CD8-positive, alpha-beta memory T cell (primary cell): ENCODE measurements around the gene HOXD3. TPM values are rescaled to one million over a fixed set of nuclear protein-coding genes. Genes with fewer than 3 reads are reported as not detected.
A peak's percentile ranks its signal among the peaks of the same experiment; 100 is the strongest.

Experiments used
- CTCF ChIA-PET: fragments of 350-600 bp; sonication (Branson Sonifier 250); formaldehyde crosslinking; loops from one replicate; lab custom pipeline; 2021; ENCODE audit warnings: antibody characterized with exemption; lab: Charles Lee
- POLR2A ChIA-PET: fragments of 350-600 bp; sonication (Branson Sonifier 250); formaldehyde crosslinking; loops from one replicate; lab custom pipeline; 2021; ENCODE audit warnings: antibody characterized with exemption; lab: Charles Lee
- DNase-seq, 5 donors: peaks; one replicate each; pipeline versions ENCODE4 v3.0.0 to v3.0.0-alpha.2; 2020 to 2022; ENCODE audit warnings: mixed read lengths in 1 of 5
- H3K27ac ChIP-seq: one replicate; pipeline ENCODE4 v1.7.0; 2013; ENCODE audit warnings: low read depth, mild to moderate bottlenecking, low read length, moderate library complexity
- H3K27me3 ChIP-seq: 2 replicates; pipeline ENCODE4 v1.7.0; 2013; ENCODE audit warnings: low read length, mild to moderate bottlenecking; ENCODE audit not compliant: insufficient read depth, poor library complexity, severe bottlenecking
- H3K36me3 ChIP-seq: 2 replicates; pipeline ENCODE4 v1.7.0; 2013; ENCODE audit warnings: mild to moderate bottlenecking, low read length, moderate library complexity; ENCODE audit not compliant: insufficient read depth
- H3K4me1 ChIP-seq: 2 replicates; pipeline ENCODE4 v1.7.0; 2013; ENCODE audit warnings: mild to moderate bottlenecking, low read length, moderate library complexity; ENCODE audit not compliant: insufficient read depth
- H3K4me3 ChIP-seq: 2 replicates; pipeline ENCODE4 v1.7.0; 2013; ENCODE audit warnings: mild to moderate bottlenecking, low read length
- H3K9me3 ChIP-seq: 2 replicates; pipeline ENCODE4 v1.7.0; 2013; ENCODE audit warnings: mild to moderate bottlenecking, low read length
- H3K27ac Mint-ChIP-seq, 8 donors: one replicate each; pipeline ENCODE4 v1.8.0; 2020 to 2021; ENCODE audit warnings: mixed read lengths in 8 of 8, mild to moderate bottlenecking in 6 of 8, inconsistent platforms in 3 of 8, moderate library complexity in 3 of 8
- H3K27me3 Mint-ChIP-seq, 2 donors: one replicate each; pipeline ENCODE4 v1.8.0; 2020 to 2021; ENCODE audit warnings: mixed read lengths in 2 of 2, mild to moderate bottlenecking in 1 of 2, moderate library complexity in 1 of 2
- H3K36me3 Mint-ChIP-seq, 3 donors: one replicate each; pipeline ENCODE4 v1.8.0; 2020 to 2021; ENCODE audit warnings: mixed read lengths in 3 of 3, inconsistent platforms in 1 of 3, mild to moderate bottlenecking in 1 of 3
- H3K4me1 Mint-ChIP-seq, 3 donors: one replicate each; pipeline ENCODE4 v1.8.0; 2020 to 2021; ENCODE audit warnings: mixed read lengths in 3 of 3, inconsistent platforms in 1 of 3, mild to moderate bottlenecking in 1 of 3
- H3K4me3 Mint-ChIP-seq, 7 donors: one replicate each; pipeline ENCODE4 v1.8.0; 2020 to 2021; ENCODE audit warnings: mixed read lengths in 7 of 7, mild to moderate bottlenecking in 6 of 7, moderate library complexity in 4 of 7, inconsistent platforms in 2 of 7
- H3K9me3 Mint-ChIP-seq, 5 donors: one replicate each; pipeline ENCODE4 v1.8.0; 2020 to 2022; ENCODE audit warnings: mixed read lengths in 5 of 5, mild to moderate bottlenecking in 3 of 5, moderate library complexity in 2 of 5, inconsistent platforms in 1 of 5
- polyA plus RNA-seq: library from polyadenylated mRNA; unstranded; fragments of 300-500 nt; fragmentation: Illumina TruSeq; gene quantifications from one replicate; pipeline ENCODE4 v1.2.3, GENCODE V29; 2021
- total RNA-seq, 2 experiments: library from RNA; stranded (reverse); gene quantifications; one replicate each; pipeline ENCODE4 v1.2.3, GENCODE V29; 2021

HOXD3 gene
- total and polyA plus RNA-seq, 3 experiments from 2014 or later: not detected

- no peak for DNase-seq
- Mint-ChIP-seq H3K27ac (no peak overlapping the region), H3K9me3 (peaks cover 0 to 10% (median 8%) of the 10 kb centered on the region in 5 donors), H3K27me3 (peaks cover 83 to 89% of the 10 kb centered on the region in 2 donors), H3K4me3 (no peak overlapping the region), H3K4me1 (peaks cover 4 to 17% (median 15%) of the 10 kb centered on the region in 3 donors), H3K36me3 (peaks cover 0 to 5% (median 3%) of the 10 kb centered on the region in 3 donors)
- Histone ChIP-seq H3K27me3 (peaks cover 73% of the 10 kb centered on the region), H3K36me3 (no peaks in the 10 kb centered on the region), H3K27ac (no peak overlapping the region), H3K9me3 (no peaks in the 10 kb centered on the region), H3K4me3 (no peak overlapping the region), H3K4me1 (no peaks in the 10 kb centered on the region)
- ChIA-PET POLR2A (no interaction called here), CTCF (interaction anchor here (0.8 kb wide), 1 partner anchor 43 kb away, joined by 3 read pairs; no protein-coding TSS in a partner anchor)
Observed at GRCh38 chr2:176169181-176169580, 12.1 kb downstream of the HOXD3 start.

GRCh38 chr2:176169711-176170110, 12.6 kb downstream of the HOXD3 start:
- Histone ChIP-seq H3K4me1 (no peaks in the 10 kb centered on the region), H3K4me3 (no peak overlapping the region), H3K9me3 (no peaks in the 10 kb centered on the region), H3K27ac (no peak overlapping the region), H3K36me3 (no peaks in the 10 kb centered on the region), H3K27me3 (peaks cover 72% of the 10 kb centered on the region)
- peaks cover 2 to 14% (median 12%) of the 10 kb centered on the region in 3 donors for H3K4me1 Mint-ChIP-seq
- H3K36me3 Mint-ChIP-seq: peaks cover 0 to 5% (median 3%) of the 10 kb centered on the region in 3 donors
- ChIA-PET POLR2A (no interaction called here), CTCF (interaction anchor here (0.8 kb wide), 1 partner anchor 43 kb away, joined by 3 read pairs; no protein-coding TSS in a partner anchor)
- H3K4me3 Mint-ChIP-seq: no peak overlapping the region
- no peak for DNase-seq
- H3K9me3 Mint-ChIP-seq: peaks cover 0 to 8% (median 5%) of the 10 kb centered on the region in 5 donors
- H3K27ac Mint-ChIP-seq: no peak overlapping the region
- peaks cover 83 to 88% of the 10 kb centered on the region in 2 donors for H3K27me3 Mint-ChIP-seq

GRCh38 chr2:176170602-176171305, 13.6 kb downstream of the HOXD3 start:
- Histone ChIP-seq H3K4me3 (no peak overlapping the region), H3K9me3 (no peaks in the 10 kb centered on the region), H3K36me3 (no peaks in the 10 kb centered on the region), H3K27me3 (peaks cover 64% of the 10 kb centered on the region), H3K4me1 (no peaks in the 10 kb centered on the region), H3K27ac (no peak overlapping the region)
- no peak for DNase-seq
- peaks cover 0 to 8% (median 6%) of the 10 kb centered on the region in 5 donors for H3K9me3 Mint-ChIP-seq
- H3K4me3 Mint-ChIP-seq: no peak overlapping the region
- CTCF ChIA-PET: interaction anchor here (0.7 kb wide), 1 partner anchor 9 kb away, joined by 3 read pairs; no protein-coding TSS in a partner anchor
- H3K36me3 Mint-ChIP-seq: peaks cover 0 to 5% (median 3%) of the 10 kb centered on the region in 3 donors
- H3K27me3 Mint-ChIP-seq: peaks cover 82 to 88% of the 10 kb centered on the region in 2 donors
- H3K27ac Mint-ChIP-seq: no peak overlapping the region
- H3K4me1 Mint-ChIP-seq: peaks cover 2 to 16% (median 14%) of the 10 kb centered on the region in 3 donors
- POLR2A ChIA-PET: no interaction called here

DNA sequence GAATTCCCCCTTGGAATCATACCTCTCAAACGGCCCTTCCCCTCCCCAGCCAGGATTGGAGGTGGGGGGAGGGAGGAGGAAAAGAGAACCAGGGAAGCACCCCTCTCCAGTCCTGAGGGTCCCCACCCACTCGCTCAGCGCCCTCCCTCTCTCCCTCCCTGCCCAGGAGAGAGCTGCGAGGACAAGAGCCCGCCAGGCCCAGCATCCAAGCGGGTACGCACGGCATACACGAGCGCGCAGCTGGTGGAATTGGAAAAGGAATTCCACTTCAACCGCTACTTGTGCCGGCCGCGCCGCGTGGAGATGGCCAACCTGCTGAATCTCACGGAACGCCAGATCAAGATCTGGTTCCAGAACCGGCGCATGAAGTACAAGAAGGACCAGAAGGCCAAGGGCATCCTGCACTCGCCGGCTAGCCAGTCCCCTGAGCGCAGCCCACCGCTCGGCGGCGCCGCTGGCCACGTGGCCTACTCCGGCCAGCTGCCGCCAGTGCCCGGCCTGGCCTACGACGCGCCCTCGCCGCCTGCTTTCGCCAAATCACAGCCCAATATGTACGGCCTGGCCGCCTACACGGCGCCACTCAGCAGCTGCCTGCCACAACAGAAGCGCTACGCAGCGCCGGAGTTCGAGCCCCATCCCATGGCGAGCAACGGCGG, 14.4 kb downstream of the HOXD3 start:
- no peak for DNase-seq
- Histone ChIP-seq H3K36me3 (no peaks in the 10 kb centered on the region), H3K27ac (no peak overlapping the region), H3K4me3 (no peak overlapping the region), H3K4me1 (no peaks in the 10 kb centered on the region), H3K9me3 (no peaks in the 10 kb centered on the region), H3K27me3 (peaks cover 64% of the 10 kb centered on the region)
- H3K4me1 Mint-ChIP-seq: peaks cover 2 to 16% (median 14%) of the 10 kb centered on the region in 3 donors
- H3K36me3 Mint-ChIP-seq: peaks cover 0 to 5% (median 3%) of the 10 kb centered on the region in 3 donors
- H3K9me3 Mint-ChIP-seq: peaks cover 0 to 8% (median 6%) of the 10 kb centered on the region in 5 donors
- ChIA-PET POLR2A (no interaction called here), CTCF (no interaction called here)
- peaks cover 82 to 88% of the 10 kb centered on the region in 2 donors for H3K27me3 Mint-ChIP-seq
- H3K27ac Mint-ChIP-seq: no peak overlapping the region
- no peak overlapping the region for H3K4me3 Mint-ChIP-seq

DNA sequence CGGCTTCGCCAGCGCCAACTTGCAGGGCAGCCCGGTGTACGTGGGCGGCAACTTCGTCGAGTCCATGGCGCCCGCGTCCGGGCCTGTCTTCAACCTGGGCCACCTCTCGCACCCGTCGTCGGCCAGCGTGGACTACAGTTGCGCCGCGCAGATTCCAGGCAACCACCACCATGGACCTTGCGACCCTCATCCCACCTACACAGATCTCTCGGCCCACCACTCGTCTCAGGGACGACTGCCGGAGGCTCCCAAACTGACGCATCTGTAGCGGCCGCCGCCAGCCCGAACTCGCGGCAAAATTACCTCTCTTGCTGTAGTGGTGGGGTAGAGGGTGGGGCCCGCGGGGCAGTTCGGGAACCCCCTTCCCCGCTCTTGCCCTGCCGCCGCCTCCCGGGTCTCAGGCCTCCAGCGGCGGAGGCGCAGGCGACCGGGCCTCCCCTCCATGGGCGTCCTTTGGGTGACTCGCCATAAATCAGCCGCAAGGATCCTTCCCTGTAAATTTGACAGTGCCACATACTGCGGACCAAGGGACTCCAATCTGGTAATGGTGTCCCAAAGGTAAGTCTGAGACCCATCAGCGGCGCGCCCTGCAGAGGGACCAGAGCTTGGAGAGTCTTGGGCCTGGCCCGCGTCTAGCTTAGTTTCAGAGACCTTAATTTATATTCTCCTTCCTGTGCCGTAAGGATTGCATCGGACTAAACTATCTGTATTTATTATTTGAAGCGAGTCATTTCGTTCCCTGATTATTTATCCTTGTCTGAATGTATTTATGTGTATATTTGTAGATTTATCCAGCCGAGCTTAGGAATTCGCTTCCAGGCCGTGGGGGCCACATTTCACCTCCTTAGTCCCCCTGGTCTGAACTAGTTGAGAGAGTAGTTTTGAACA, 15.1 kb downstream of the HOXD3 start:
- H3K27me3 Mint-ChIP-seq: peaks cover 84 to 88% of the 10 kb centered on the region in 2 donors
- Histone ChIP-seq H3K27ac (no peak overlapping the region), H3K9me3 (no peaks in the 10 kb centered on the region), H3K36me3 (no peaks in the 10 kb centered on the region), H3K4me1 (no peaks in the 10 kb centered on the region), H3K4me3 (no peak overlapping the region), H3K27me3 (peaks cover 63% of the 10 kb centered on the region)
- ChIA-PET POLR2A (no interaction called here), CTCF (no interaction called here)
- peaks cover 0 to 8% (median 5%) of the 10 kb centered on the region in 5 donors for H3K9me3 Mint-ChIP-seq
- H3K27ac Mint-ChIP-seq: peak overlapping the region in 2 of 8 donors; percentile 36 to 75
- H3K4me3 Mint-ChIP-seq: peak overlapping the region in 2 of 7 donors; percentile 47 to 49
- no peak for DNase-seq
- peaks cover 0 to 5% (median 3%) of the 10 kb centered on the region in 3 donors for H3K36me3 Mint-ChIP-seq
- peaks cover 2 to 17% (median 15%) of the 10 kb centered on the region in 3 donors for H3K4me1 Mint-ChIP-seq

DNA sequence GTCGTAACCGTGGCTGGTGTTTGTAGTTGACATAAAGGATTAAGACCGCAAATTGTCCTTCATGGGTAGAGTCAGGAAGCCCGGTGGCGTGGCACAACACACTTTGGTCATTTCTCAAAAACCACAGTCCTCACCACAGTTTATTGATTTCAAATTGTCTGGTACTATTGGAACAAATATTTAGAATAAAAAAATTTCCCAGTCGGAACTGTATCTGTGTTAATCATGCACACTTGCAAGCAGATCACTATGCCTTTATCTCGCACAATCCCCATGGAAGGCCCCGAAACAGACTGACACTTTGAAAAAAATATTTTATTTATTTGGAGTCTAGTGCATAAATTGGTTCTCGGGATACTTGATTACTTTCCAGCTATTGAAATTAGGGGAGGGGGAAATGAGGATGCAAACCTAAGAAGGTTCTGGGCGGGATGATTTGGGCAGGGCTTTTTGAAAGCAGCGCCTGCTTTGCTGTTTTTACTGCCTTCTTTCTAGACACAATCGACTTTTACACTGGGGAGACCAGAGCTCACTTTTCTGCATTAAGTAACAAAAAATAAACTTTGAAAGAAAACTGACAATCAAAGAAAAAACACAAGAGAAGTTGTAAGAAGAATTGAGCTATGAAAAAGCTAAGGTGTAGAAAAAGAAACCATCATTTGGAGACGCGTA, 15.9 kb downstream of the HOXD3 start:
- Mint-ChIP-seq H3K27me3 (peaks cover 79 to 87% of the 10 kb centered on the region in 2 donors), H3K4me1 (peaks cover 4 to 22% (median 18%) of the 10 kb centered on the region in 3 donors), H3K9me3 (peaks cover 0 to 6% (median 3%) of the 10 kb centered on the region in 5 donors), H3K27ac (peak overlapping the region in 2 of 8 donors; percentile 36 to 75), H3K4me3 (peak overlapping the region in 1 of 7 donors; percentile 49), H3K36me3 (peaks cover 0 to 5% (median 3%) of the 10 kb centered on the region in 3 donors)
- DNase-seq: no peak
- Histone ChIP-seq H3K36me3 (no peaks in the 10 kb centered on the region), H3K9me3 (no peaks in the 10 kb centered on the region), H3K27me3 (peaks cover 64% of the 10 kb centered on the region), H3K4me3 (no peak overlapping the region), H3K4me1 (no peaks in the 10 kb centered on the region), H3K27ac (no peak overlapping the region)
- CTCF ChIA-PET: no interaction called here
- POLR2A ChIA-PET: no interaction called here
